ENCODE results near the gene PLA2G4E.

The PLA2G4E gene

DNA sequence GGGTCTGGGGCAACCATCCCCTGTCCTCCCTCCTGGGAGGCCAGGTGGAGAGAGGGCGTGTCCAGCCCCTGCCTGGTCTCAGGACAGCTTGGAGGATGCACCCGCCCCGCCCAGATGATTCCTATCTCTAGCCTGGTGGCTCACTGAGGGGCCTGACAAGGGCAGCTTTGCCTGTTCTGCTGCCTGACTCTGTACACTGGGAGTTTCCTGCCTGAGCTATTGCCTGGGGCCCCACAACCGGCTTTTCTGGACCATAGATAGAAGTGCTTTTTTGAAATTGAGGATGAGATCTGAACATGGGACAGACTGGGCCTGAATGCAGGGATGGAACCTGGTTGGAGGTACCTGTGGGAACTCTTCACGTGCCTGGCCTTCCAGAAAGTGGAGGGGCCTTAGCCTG is 751 bp upstream of the PLA2G4E start:
- no peak for DNase-seq (ENCODE audit: low read depth)

DNA sequence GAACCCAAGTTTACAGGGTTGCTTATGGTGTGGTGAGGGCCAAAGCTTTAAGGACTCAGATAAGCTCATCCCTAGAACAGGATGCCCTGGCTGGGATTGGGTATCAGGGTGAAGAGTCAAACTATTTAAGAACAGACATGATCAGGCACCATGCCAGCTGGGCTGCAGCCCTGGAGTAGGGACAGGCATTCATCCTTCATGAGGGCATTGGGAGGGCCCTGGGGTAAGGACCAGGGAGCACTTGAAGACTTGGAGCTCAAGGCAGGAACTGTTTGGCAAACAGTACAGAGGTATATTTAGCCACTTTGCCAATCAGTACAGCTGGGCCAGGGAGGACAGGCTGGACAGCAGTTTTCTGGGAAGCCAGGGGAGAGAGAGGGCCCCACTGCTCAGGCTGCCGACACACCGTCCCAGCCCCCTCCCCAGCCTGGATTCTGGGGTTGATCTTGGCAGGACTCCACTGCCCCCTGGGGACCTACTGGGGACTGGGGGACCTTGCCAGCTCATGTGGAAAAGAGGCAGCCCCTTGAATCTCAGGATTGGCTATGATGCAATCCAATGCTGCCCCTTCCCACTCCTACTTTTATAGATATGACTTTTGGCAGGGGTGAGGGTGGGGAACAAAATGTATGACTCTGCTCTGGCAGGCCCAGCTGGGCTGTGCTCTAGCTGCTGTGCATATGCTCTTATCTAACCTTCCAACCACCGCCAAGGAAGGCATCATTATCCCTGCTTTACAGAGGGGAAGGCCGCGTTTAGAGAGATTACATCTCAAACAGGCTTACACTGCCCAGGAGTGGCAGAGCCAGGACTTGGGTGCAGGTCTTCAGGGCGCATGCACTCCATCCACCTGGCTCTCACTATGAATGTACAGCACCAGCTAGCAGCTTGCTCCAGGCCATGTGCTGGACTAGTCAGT is 2.3 kb downstream of the PLA2G4E start:
- no peak for DNase-seq (ENCODE audit: low read depth)

DNA sequence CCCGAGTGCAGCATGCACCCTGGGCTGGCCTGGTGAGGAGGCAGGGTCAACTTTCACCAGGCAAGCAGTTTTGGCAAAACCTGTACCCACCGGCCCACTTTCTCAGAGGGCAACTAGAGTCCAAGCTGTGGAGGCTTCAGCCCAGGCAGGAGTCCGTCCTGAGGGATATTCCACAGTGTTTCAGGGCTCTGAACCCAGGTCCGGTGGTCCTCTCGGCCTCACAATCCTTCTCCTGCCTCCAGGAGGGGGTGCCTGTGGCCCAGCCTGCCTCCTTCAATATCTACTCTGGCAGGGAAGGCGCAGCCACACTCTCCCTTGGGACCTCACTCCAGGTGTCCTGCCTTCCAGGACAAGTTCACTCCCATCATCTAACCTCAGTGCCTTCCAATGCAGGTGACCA is 3.9 kb downstream of the PLA2G4E start:
- DNase-seq (ENCODE audit: low read depth): no peak

DNA sequence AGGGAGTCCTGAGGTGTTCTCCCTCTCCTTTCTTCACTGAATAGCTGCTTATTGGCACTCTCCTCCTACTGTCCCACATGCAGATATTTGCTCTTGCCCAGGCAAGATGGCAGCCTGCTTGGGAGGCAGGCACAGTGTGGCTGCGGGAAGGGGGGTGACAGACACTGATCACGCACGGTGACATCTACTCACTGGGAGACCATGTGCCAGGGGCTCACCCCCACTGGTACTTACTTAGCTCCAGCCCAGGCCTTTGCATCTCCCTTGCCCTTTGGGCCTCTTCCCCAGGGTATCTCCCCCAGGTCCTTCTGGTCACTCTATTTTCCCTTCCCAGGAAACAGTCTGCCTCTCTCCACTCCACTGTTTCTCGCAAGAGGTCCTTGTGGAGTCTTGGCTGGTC is 6.4 kb downstream of the PLA2G4E start:
- no peak for DNase-seq (ENCODE audit: low read depth)

DNA sequence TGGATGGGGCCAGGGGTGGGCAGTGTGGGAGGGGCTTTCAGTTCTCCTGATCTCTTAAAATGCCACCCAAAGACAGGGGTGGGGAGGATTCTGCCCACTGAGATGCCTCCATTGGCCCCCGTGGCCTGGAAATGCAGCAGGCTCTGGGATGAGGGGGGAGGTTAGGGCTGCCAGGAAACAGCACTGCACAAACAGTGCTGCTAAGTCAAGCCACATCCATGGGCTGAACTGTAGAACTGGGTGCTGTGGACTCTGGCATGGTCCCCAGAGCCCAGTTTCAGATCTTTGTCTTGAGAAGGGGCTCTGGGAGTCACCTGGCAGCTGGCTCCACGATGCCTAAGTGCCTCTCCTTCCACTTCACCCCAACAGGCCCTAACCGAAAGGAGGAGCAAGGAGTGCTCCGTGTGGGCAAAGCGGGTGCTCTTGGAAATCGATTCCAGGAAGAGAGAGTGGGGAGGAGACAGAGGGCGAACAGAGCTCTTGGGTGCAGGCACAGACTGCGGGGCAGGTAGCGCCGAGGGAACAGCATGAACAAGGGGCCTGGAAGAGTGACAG is 7.8 kb downstream of the PLA2G4E start:
- no peak for DNase-seq (ENCODE audit: low read depth)

DNA sequence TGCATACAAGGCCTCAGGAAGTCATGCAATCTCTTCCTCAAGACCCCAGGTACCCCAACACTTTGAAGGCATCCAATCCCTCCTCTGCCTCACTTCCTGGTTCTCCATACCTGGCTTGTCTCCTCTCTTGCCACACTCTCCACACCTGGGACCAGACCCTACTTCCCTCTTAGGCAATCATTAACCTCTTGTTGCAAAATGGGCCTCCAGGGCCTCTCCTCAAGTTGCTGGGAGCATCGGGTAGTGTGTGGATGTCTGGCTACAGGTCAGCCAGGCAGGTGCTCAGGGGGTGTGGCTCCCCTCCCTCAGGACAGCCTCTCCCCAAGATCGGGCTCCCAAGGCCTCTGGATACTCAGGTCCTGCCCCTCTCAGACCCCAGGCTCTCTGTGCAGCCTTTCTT is 8.6 kb downstream of the PLA2G4E start:
- no peak for DNase-seq (ENCODE audit: low read depth)

DNA sequence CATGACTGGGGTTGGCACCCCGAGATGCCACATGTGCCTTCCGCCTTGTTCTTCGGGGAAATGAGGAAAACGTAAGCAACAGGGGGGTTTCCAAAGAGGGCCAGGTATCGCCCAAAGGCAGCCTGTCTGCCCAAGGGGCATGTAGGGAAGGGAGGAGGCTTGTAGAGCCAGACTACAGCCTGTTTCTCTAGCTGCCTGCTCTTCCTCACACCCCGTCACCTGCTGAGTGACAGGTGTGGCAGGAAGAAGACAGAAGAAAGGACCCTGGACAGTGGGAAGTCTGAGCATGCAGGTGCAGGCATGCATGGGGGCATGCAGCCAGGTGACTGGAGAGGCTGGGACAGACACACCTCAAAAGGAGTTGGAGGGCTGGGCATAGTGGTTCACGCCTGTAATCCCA is 9.8 kb downstream of the PLA2G4E start:
- DNase-seq (ENCODE audit: low read depth): no peak

DNA sequence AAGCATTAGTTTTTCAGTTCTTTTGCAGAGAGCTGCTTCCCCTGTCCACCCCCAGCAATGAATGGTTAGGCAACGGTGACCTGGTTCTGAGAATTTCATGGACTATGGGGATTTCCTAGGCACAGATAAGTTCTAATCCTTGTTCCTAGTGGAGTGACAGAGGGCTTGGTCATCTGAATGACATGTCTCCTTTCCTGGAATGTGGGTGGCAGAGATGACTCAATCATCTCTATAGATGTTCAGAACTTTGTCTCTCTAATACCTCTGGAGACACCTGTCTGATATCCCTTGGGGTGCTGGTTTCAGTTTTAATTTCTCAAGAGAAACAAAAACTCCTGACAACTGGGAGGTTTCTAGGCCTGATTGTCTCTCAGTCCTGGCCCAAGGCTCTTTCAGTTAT is 10.4 kb downstream of the PLA2G4E start:
- DNase-seq (ENCODE audit: low read depth): no peak

DNA sequence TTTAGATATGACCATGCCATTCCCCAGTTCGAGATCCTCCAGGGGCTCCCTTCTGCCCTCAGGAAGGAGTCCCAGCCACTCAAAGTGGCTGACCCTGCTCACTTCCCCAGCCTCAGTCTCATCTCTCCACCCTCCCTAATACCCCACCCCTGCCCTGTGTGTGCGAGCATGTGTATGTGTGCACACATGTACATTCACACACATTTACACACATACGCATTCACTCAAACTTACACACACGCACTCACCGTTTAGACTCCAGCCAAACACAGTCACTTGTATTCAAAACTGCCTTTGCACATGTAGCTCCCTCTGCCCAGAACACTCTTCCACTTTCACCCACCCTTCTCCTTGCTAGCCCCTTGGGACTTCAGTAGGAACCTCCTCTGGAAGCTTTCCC is 11.4 kb downstream of the PLA2G4E start:
- no peak for DNase-seq (ENCODE audit: low read depth)

DNA sequence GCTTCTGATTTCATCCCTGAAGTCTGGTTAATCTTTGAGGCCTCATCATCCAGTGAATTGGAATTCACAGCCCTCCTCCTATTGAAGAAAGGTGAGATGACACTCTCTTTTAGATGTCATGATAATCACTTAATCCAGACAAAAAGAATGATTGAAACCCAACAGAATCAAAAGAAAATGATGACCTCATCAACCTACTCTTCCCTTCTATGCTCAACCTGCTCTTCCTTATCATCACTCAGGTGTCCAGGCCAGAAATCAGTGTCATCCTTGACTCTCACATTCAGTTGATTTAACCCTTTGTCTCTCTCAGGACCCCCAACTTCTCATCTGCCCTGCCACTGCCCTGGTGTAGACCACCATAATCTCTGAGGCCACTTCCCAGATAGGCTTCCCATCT is 11.8 kb downstream of the PLA2G4E start:
- DNase-seq (ENCODE audit: low read depth): no peak

DNA sequence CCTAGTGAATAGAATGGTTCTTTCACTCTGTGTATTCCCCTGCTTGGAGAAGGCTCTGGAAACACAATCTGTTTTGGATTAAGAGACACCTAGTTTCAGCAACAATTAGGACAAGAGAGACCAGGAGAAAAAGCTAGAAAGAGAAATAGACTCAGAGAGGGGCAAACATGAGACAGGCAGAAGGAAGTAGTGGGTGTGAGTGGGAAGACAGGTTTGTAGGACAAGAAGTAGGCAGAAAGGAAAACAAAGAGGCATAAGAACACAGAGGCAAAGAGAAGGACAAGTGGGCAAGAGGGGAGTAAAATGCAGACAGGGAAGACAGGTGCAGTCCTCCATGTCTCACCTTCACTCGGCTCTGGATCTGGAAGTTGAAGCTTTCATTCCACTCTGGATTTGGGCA is 13.5 kb downstream of the PLA2G4E start:
- no peak for DNase-seq (ENCODE audit: low read depth)

DNA sequence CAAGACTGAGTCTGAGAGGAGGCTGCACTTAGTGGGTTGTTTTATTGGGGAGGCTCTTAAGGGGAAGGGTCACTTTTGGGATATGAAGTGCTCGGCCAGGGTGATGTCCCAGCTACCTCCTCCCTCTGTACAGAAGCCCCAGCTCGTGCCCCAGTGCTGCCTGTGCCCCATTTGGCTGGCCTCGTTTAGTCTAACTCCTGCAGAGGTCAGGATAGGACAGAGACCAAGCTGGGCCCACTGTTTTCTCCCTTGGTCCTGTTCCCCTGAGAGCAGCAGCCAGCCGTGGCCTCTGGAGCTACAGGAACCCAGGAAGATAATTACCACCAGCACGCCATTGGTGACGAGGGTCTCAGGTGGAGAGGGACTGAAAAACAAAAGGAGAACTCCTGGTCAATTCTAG is 18.5 kb downstream of the PLA2G4E start:
- no peak for DNase-seq (ENCODE audit: low read depth)

DNA sequence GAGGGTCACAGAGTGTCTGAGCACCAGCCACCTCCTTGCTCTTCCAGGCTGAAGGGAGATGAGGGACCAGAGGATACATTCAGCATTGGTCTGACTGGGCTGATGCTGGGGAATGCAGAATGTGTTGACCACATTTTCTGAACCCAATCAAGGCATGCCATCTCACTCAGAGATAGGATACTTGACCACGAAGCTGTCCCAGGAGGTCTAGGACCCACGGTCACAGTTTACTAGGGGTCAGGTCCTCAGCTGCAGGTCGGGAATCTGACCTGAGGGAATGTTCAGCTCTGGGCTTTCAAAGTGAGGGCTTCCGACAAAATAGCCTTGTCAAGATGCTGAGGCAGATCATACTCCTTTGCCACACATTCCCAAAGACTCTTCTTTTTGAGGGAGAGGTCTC is 19.6 kb downstream of the PLA2G4E start:
- DNase-seq (ENCODE audit: low read depth): no peak

DNA sequence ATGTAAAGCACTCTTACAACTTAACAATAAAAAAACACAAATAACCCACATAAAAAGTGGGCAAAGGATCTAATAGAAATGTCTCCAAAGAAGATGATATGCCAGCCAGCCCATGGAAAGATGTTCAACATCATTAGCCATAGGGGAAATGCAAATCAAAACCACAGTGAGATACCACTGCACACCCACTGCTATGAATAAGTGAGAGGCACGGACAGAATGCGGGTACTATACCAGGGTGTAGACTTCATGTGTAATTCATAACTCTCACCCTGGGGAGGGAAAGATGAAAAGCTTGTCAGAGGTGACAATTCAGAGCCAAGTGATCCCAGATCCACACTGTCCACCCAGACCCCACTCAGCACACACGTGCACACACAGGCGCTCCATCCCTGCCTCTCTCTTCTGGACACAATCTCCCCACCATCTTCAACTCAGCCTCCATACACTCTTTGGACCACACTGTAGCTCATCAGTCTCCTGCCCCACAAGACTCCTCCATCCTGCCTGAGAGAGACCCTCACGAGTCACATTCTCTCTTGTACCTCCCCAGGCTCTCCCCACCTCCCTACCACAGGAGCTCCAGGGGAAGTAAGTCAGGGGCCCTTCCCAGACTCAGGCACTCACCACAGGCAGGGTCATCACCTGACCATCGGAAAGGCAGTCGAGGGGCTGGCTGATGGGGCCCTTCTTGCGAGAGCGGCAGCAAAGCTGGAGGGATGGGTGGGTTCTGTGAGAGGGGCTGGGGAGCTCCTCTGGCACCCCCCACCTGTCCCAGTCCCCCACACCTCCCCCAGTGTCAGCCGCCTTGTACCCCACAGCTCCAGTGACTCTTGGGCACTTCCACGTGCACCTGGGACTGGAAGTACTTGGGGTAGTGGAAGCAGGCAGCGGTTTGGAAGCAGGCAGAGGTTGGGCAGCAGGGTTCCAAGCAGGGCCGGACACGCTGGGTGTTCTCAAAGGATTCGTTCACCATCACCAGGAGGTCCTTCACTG is 21.3 kb downstream of the PLA2G4E start:
- no peak for DNase-seq (ENCODE audit: low read depth)

DNA sequence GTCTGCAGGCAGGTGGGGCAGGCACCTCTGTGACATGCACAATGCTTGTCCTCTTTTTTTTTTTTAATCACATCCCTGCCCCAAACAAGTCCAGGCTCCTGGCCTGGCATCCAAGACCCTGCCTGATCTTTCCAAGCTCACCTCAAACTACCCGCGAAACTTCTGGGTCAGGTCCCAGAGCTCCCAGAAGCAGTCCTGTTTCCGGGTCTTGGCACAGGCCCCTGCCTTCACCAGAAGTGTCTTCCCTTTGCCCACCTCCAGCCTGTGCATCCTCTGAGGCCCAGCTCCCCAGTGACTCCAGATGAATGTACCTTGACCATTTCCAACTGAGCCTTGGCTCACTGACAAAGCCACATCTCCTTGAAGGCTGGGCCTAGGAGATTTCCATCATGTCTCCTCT is 23.0 kb downstream of the PLA2G4E start:
- no peak for DNase-seq (ENCODE audit: low read depth)

DNA sequence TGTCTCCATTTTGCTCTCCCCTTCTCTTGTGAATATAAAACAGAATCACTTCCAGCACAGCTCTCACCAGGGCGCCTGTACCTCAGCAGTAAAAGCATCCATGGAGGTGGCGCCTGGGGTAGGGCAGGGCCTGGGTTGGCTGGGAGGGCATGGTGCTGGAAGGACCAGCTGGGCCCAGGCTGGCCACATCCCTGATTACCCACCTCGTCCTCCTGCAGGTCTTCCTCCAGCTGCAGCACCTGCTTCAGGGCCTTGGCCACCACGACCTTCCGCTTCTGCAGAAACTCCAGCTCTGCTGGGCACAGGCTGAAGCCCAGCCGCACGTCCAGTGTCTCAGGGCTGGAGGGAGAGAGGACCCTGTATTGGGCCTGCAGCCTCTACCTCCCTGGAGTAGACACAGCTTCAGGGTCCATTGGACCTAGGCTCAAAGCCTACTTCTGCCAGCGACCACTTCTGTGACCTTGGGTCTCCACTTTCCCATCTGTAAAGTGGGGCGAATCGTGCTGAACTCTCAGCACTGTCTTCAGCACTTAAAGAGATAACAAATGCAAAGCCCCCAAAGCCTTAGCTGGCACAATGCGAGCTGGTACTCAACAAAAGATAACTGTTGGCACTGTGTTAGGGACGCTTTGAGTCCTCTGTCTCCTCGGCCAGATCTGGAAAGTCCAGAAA is 23.8 kb downstream of the PLA2G4E start:
- DNase-seq (ENCODE audit: low read depth): no peak

DNA sequence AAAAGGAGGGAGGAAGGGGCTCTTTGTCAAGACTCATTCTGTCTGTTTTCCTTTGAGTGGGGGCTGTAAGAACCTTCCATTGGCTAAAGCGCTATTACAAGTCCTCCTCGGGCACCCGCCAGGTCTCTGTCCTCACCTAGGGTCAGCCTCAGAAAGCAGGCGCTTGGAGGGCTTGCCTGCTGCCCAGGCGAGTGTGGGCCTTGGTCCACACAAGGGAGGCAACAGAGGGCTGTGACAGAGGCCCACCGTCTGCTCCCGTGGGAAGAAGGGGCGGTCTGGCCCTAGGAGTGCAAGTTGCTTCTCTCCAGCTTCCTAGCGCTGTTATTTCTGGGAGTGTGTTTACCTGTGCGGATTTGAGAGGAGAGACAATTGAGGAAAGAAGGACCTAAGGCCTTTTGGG is 24.5 kb downstream of the PLA2G4E start:
- DNase-seq (ENCODE audit: low read depth): no peak

DNA sequence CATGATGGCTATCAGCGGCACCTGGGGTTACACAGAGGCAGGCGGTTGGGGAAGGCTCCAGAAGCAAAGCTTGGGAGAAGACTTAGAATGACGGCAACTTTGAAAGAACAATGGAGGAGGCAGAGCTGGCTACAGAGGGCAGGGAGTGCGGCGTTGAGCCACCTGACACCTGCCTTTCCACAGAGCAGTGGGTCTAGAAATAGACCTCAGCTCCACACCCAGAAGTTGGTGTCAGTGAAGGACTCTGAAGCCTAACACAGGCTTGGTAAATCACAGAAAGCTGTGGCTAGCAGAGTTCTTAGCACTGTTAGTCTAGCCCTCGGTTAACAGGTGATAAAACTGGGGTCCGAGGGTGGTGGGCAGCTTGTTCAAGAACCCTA is 25.4 kb downstream of the PLA2G4E start:
- DNase-seq (ENCODE audit: low read depth): no peak

DNA sequence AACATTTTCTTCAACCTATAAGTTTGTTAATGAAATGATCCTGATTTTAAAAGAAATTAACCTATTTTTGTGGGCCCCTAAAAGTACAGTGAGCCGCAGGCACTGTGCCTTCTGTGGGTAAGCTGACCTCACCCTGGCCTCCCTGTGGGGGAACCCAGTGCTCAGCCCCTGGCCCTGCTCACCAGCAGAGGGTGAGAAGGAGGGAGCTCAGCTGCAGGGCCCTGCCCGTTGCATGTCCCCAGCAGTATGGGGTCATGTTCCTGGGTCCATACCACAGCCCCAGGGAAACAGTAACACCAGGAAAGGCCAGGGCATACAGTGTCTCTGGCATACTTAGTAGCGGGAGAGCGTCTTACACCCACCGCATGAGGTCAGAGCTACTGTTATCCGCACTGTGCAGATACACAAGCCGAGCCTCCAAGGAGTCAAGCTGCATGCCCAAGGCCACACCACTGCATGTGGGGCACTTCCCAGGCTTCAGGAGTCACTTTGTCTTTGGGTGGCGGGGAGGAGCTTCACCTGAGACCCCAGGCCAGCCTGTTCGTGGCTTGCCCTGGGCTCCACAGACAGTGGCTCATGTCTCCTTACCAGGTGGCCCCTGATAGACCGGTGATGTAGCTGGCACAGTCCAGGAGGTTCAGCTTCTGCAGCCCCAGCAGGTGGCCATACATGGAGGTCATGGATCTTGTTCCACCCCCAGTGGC is 25.9 kb downstream of the PLA2G4E start:
- no peak for DNase-seq (ENCODE audit: low read depth)

DNA sequence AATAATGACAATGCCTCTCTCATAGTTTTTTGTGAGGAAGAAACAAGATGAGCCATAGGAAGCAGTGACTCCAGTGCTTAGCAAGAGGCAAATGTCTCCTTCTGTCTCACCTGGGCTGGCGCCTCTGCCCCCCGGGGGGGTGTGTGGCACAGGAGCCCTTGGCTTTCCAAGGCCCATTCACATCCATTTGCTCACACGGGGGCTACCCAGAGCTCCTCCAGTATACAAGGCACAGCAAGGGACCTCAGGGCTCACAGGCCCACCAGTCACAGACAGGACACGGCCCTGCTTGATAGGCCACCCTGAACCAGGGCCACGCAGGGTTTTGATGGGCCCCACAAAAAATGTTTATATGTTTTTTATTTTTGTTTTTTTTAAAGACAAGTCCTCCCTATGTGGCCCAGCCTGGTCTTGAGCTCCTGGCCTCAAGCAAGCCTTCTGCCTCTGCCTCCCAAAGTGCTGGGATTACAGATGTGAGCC is 26.6 kb downstream of the PLA2G4E start:
- no peak for DNase-seq (ENCODE audit: low read depth)

DNA sequence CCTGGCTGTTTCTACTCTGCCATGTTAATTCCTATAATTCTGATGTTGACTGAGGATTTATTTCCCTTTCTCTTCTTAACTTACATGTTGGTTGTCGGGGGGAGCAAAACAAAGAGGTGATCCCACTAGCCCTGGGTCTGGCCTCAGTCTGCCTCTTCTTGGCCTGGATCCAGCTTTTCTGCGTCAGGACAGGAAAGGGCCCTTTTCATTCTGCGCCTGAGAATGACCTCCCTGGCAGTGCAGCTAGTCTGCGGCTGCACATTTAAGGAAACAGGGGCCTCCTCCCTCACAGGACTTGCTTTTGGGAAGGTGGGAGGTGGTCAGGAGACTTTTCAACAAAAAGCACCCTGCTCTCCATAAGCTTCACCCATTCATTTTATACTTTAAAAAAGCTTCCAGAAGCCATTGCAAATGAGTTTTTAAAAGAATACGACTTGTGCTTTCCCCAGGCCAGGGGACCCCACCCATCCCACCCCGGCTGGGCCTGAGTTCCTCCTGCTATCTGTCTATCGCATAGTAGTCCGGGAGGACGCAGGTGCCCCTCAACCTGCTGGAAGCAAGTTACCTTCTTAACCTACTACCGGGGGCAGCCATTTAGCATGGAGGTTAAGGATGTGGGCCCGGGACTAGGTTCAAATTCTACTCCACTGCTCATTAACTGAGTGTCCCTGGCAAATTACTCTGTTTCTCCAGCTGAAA is 27.2 kb downstream of the PLA2G4E start:
- DNase-seq (ENCODE audit: low read depth): no peak

All from T follicular helper cell (primary cell).